ENCODE results near the gene SIRT7.

Gene SIRT7

DNA sequence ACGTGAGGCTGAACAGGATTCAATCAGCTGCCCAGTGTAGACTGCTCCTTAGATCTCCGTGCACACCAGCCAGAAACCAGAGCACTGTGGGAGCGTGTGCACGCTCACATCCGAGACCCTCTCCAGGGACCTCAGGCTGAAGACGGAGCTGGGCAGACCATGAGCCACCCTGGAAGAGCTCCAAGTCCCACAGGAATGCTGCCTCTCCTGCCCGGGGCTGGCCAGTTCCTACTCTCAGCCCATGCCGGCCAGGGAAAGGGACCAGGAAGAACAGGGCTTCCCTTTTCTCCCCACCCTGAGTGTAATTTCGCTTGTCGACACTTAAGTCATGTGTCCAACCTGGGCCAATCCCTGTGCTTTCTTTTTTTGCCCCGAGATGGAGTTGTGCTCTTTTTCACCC is 33.5 kb downstream of the SIRT7 start:
- Histone ChIP-seq H3K9me3 (ENCODE audit: severe bottlenecking) (no peaks in the 10 kb centered on the region), H3K36me3 (ENCODE audit: low read depth) (peaks cover 94% of the 10 kb centered on the region), H3K27me3 (ENCODE audit: insufficient read depth, poor library complexity, severe bottlenecking) (no peaks in the 10 kb centered on the region), H3K4me1 (ENCODE audit: insufficient read depth, poor library complexity, severe bottlenecking) (no peaks in the 10 kb centered on the region), H3K4me3 (ENCODE audit: severe bottlenecking) (no peak overlapping the region), H3K27ac (ENCODE audit: poor library complexity, severe bottlenecking) (no peak overlapping the region)
- DNase-seq (ENCODE audit: low spot score) = no peak
- peak; percentile 24 for ATAC-seq (ENCODE audit: low read depth)
- TF ChIP-seq, protein P1, sequence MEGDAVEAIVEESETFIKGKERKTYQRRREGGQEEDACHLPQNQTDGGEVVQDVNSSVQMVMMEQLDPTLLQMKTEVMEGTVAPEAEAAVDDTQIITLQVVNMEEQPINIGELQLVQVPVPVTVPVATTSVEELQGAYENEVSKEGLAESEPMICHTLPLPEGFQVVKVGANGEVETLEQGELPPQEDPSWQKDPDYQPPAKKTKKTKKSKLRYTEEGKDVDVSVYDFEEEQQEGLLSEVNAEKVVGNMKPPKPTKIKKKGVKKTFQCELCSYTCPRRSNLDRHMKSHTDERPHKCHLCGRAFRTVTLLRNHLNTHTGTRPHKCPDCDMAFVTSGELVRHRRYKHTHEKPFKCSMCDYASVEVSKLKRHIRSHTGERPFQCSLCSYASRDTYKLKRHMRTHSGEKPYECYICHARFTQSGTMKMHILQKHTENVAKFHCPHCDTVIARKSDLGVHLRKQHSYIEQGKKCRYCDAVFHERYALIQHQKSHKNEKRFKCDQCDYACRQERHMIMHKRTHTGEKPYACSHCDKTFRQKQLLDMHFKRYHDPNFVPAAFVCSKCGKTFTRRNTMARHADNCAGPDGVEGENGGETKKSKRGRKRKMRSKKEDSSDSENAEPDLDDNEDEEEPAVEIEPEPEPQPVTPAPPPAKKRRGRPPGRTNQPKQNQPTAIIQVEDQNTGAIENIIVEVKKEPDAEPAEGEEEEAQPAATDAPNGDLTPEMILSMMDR (IDR thresholded peaks at IDR 0.05; ENCODE audit: poor library complexity, severe bottlenecking) = no peak

DNA sequence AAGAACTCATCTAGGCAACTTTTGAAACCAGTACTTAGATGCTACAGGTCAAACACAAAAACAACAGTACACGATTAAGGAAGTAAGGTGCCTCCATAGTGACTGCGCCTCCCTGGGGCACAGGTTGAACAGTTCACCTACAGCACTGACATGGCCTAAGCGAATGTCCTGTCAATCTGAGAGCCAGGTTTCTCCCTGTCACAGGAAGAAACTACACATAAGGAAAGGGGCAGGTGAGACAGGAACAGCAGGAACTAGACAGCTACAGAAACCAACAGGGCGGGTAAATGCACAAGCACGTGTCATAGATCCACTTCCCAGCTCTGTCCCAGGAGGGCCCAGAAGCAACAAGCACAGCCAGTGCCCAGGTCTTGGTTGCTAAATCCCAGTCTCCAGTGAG is 38.9 kb downstream of the SIRT7 start:
- Histone ChIP-seq H3K4me3 (ENCODE audit: severe bottlenecking) (no peak overlapping the region), H3K9me3 (ENCODE audit: severe bottlenecking) (no peaks in the 10 kb centered on the region), H3K27me3 (ENCODE audit: insufficient read depth, poor library complexity, severe bottlenecking) (no peaks in the 10 kb centered on the region), H3K4me1 (ENCODE audit: insufficient read depth, poor library complexity, severe bottlenecking) (no peaks in the 10 kb centered on the region), H3K36me3 (ENCODE audit: low read depth) (peaks cover 63% of the 10 kb centered on the region), H3K27ac (ENCODE audit: poor library complexity, severe bottlenecking) (no peak overlapping the region)
- TF ChIP-seq, protein P1 (IDR thresholded peaks at IDR 0.05; ENCODE audit: poor library complexity, severe bottlenecking) = no peak
- ATAC-seq (ENCODE audit: low read depth) = peak; percentile 33; the same call in 1 of the 3 replicates
- DNase-seq (ENCODE audit: low spot score) = no peak

DNA sequence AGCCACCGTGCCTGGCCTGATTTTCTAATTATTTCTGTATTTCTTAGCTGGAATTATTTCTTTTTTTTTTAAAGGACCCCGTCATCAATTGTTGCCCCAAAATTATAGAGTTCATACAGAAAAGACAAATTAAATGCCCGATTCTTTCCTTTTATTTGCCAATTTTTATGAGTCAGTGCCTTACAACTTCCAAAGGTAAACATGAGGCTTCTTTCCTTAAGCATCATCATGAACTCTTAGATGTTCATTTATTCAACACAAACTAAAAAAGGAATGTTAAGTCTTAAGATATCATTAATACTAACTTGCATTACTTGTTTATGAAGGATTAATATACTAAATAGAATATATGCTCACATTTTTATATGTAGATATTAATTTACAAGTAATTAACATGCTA is 39.7 kb downstream of the SIRT7 start:
- Histone ChIP-seq H3K27me3 (ENCODE audit: insufficient read depth, poor library complexity, severe bottlenecking) (no peaks in the 10 kb centered on the region), H3K4me1 (ENCODE audit: insufficient read depth, poor library complexity, severe bottlenecking) (no peaks in the 10 kb centered on the region), H3K36me3 (ENCODE audit: low read depth) (peaks cover 55% of the 10 kb centered on the region), H3K9me3 (ENCODE audit: severe bottlenecking) (no peaks in the 10 kb centered on the region), H3K27ac (ENCODE audit: poor library complexity, severe bottlenecking) (no peak overlapping the region), H3K4me3 (ENCODE audit: severe bottlenecking) (no peak overlapping the region)
- TF ChIP-seq, protein P1 (IDR thresholded peaks at IDR 0.05; ENCODE audit: poor library complexity, severe bottlenecking) = no peak
- ATAC-seq (ENCODE audit: low read depth) = no peak
- DNase-seq (ENCODE audit: low spot score) = no peak

DNA sequence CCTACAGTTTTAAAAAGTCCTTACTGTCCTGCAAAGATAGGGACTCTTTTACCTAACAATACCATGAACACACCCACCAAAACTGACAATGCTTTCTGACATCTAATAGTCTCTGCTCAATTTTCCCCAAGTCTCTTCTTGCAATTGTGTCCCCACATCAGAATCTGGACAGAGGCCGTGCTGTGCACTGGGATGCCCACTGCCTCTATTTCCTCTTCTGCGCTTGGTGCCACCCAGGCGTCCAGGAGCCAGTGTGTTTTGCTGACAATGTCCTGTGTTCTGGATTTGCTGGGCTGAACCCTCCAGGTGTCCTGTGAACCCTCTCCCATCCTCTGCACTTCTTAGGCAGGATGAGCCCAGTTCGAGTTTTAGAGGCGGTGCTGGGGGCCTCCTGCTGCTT is 40.4 kb downstream of the SIRT7 start:
- no peaks in the 10 kb centered on the region for H3K27me3 ChIP-seq (ENCODE audit: insufficient read depth, poor library complexity, severe bottlenecking)
- no peaks in the 10 kb centered on the region for H3K9me3 ChIP-seq (ENCODE audit: severe bottlenecking)
- H3K27ac ChIP-seq (ENCODE audit: poor library complexity, severe bottlenecking) = no peak overlapping the region
- no peak overlapping the region for H3K4me3 ChIP-seq (ENCODE audit: severe bottlenecking)
- DNase-seq (ENCODE audit: low spot score) (no peak), ATAC-seq (ENCODE audit: low read depth) (no peak)
- TF ChIP-seq, protein P1 (IDR thresholded peaks at IDR 0.05; ENCODE audit: poor library complexity, severe bottlenecking) = no peak
- H3K36me3 ChIP-seq (ENCODE audit: low read depth) = peaks cover 51% of the 10 kb centered on the region
- peaks cover 4% of the 10 kb centered on the region for H3K4me1 ChIP-seq (ENCODE audit: insufficient read depth, poor library complexity, severe bottlenecking)

DNA sequence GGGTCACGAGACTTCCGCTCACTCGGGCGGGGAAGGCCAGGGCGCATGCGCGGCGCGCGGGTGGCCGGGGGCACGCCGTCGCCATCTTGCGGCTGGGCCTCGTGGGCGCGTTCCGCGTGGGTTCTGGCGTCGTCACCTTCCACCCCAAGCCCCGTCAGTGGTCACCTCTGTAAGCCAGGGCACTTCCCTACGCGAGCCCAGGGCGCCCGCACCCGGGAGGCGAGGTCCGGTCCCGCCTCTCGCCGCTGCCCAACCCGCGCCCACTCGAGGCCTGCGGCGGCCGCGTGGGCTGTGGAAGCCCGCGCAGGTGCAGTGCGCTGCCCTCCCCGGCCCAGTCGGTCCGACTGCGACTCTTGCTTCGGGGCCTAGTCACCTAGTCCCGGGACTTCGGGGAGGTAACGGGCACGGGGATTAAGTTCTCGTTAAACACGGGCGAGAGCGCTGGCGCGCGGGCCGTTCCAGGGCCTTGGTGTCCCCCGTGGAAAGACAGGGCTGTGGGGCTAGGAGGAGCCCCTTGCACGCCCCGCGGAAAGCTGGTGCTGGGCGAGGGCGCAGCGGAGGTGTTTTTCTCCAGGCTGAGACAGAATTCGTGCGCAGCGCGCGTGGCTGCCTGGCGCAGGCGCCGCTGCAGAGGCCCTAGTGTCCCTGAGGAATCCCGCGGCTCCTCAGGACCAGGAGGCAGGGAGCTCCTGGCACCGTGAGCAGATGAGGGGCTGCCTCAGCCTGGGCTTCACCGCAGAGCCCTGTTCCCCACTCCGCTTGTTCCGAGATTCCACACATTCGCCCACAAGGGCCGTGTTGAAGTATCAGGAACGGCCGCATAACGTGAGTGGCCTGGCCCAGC is 46.4 kb downstream of the SIRT7 start:
- H3K4me1 ChIP-seq (ENCODE audit: insufficient read depth, poor library complexity, severe bottlenecking) = peaks cover 31% of the 10 kb centered on the region
- peak overlapping the region; percentile 82 for H3K4me3 ChIP-seq (ENCODE audit: severe bottlenecking)
- TF ChIP-seq, protein P1 (IDR thresholded peaks at IDR 0.05; ENCODE audit: poor library complexity, severe bottlenecking) = peak; percentile 29
- H3K27ac ChIP-seq (ENCODE audit: poor library complexity, severe bottlenecking) = peak overlapping the region; percentile 98
- no peak for ATAC-seq (ENCODE audit: low read depth)
- peak; percentile 73 for DNase-seq (ENCODE audit: low spot score)
- peaks cover 28% of the 10 kb centered on the region for H3K36me3 ChIP-seq (ENCODE audit: low read depth)
- no peaks in the 10 kb centered on the region for H3K9me3 ChIP-seq (ENCODE audit: severe bottlenecking)
- no peaks in the 10 kb centered on the region for H3K27me3 ChIP-seq (ENCODE audit: insufficient read depth, poor library complexity, severe bottlenecking)

Measured in RWPE2 (cell line).